ENCODE data around the gene EGFR.

The EGFR gene

DNA sequence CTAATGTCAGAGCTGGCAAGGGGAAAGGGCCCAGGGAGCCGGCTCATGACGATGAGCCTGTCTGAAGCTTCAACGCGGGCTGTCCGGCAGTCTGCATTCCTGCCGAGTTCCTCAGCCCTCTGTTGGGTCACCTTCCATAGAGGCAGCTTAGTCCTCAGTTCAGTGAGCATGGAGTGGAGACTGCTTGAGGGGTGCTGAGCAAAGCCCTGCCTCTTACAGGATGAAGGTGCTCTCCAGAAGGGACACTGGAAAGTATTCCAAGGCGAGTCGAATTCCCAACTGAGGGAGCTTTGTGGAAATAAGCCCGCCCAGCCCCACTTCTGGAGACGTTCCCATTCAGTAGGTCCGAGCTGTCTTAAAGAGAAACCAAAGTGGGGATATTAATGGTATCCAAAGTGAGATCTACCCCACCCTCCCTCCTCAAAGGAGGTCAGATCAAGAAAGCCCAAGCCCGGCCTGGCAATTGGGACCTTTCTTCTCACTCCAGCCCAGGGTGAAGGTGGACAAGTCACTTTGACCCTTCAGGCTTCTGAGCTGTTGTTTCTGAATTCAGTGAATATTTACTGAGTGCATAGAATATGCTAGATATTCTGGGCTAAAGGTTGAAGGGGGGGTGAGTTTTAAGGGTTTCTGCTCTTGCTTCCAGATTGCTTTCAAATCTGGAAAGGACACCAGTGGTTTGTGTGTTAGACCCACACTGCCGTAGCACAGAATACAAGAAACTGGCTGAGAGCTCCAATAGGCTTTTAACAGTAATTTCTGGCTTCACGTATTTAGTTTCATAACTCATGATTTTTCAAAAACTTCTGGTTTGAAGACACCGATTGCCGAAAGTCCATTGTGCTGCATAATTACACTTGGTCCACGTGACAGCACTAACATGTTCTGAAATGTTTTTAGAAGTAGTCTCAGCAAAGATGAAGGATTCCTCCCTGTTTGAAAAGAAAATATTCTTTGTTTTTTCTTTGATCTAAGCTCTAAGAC is 3.5 kb downstream of the EGFR start:
- TF ChIP-seq, protein P1, sequence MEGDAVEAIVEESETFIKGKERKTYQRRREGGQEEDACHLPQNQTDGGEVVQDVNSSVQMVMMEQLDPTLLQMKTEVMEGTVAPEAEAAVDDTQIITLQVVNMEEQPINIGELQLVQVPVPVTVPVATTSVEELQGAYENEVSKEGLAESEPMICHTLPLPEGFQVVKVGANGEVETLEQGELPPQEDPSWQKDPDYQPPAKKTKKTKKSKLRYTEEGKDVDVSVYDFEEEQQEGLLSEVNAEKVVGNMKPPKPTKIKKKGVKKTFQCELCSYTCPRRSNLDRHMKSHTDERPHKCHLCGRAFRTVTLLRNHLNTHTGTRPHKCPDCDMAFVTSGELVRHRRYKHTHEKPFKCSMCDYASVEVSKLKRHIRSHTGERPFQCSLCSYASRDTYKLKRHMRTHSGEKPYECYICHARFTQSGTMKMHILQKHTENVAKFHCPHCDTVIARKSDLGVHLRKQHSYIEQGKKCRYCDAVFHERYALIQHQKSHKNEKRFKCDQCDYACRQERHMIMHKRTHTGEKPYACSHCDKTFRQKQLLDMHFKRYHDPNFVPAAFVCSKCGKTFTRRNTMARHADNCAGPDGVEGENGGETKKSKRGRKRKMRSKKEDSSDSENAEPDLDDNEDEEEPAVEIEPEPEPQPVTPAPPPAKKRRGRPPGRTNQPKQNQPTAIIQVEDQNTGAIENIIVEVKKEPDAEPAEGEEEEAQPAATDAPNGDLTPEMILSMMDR (conservative IDR thresholded peaks at IDR 0.05): no peak
- TF ChIP-seq ZFX (IDR thresholded peaks at IDR 0.05): no peak
- peak overlapping the region; percentile 26 for H3K27ac ChIP-seq

DNA sequence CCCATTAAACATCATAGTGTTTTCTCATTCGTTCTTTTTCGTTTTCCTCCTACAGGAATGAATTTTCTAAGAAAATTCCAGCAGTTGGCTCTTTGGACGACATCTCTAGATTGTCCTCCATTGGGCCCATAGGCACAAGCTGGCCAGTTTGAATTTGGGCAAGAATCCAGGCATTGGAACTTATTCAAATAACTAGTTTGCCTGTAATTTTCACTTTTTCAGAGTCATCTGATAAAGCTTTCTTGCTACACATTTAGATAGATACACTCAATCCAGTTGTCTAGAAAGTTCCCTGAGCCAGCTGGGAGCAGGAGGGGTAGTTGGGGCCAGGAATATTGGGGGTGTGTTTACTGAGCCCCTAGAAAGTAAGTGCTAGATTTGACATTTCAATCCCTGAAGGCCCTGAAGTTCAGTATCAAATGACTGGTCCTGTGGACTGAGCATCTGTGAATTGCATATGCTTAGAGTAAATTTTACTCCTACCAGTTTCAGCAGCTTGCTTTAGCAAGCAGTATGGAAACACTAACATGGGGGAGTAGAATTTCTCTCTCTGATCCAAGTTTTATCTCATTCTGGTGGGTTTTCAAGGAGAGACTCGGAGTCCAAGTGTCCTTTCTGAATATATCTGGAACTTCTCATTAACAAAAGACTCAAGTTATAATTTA is 5.2 kb downstream of the EGFR start:
- no peak for TF ChIP-seq ZFX (IDR thresholded peaks at IDR 0.05)
- TF ChIP-seq, protein P1 (conservative IDR thresholded peaks at IDR 0.05): no peak
- no peak overlapping the region for H3K27ac ChIP-seq

DNA sequence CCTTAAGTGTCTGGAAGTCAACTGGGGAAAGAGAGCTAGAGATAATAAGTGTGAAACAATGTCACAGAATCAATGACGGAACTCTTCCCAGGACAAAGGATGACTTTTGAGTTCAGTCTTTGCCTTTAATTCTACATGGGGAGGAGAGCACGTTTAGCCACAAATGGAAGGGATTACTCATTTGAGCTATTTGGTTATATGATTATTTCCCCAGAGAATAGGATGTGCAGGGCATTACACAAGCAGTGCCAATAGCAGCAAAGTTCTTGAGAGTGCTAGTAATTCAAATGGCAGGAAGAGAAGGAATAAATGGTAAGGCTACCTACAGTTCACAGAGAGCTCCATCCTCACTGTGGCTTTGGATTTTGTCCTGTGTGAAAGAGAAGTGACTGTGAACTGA is 6.0 kb downstream of the EGFR start:
- H3K27ac ChIP-seq: no peak overlapping the region
- TF ChIP-seq, protein P1 (conservative IDR thresholded peaks at IDR 0.05): no peak
- TF ChIP-seq ZFX (IDR thresholded peaks at IDR 0.05): no peak

DNA sequence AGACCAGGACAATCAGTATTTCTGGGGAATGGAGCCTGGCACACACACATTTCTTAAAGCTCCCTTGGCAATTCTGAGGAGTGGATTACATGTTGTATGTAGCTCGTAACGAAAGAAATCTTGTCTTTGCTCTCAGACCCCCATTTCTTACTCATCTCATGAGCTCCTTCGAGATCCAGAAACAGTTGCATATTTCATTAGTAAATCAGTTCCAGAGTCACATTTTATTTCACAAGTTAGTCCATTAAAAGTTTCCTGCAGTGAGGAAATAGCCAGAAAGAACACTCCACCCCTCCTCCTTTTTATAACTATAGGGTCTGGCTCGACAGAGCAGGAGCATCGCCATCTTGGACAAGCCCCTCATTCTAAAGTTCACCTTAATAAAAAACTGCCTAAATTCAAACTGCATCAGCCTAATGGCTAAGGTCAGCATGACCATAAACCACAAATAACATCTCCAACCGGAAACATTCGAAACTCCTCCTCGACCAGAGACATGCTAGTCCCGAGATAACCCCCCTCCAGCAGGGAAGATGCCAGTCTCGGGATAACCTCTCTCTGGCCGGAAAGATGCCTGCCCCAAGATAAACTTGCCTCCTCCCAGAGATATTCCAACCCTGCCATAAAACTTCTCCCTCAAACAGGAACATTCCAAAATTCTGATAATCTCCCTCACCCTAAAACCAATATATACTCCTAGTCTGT is 7.4 kb downstream of the EGFR start:
- H3K27ac ChIP-seq: no peak overlapping the region
- no peak for TF ChIP-seq ZFX (IDR thresholded peaks at IDR 0.05)
- TF ChIP-seq, protein P1 (conservative IDR thresholded peaks at IDR 0.05): no peak

DNA sequence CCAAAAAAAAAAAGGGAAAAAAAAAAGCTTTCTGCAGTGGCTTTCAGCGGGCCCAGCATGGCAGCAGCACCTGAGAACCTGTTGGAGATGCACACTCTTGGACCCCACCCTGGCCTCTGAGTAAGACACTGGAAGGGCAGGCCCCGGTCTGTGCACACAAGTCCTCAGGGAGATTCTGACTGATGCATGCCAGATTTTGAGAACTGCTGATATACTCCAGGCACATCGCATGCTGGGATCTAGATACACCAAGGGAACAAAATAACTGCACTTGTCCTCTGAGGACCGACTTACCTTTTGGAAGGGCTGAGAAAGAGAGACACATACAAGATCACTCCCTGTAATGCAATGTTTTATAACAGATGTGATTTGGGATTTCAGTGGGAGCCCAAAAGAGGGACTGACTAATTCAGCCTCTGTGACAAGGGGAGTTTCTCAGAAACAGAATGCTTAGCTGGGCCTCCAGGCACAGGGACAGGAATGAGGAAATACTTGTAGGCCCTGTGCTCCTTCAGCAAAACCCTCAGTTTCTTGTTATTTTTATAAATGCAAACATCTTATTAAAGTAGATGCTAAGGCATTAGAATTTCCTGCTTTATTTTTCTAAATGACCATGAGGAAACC is 8.2 kb downstream of the EGFR start:
- no peak overlapping the region for H3K27ac ChIP-seq
- TF ChIP-seq, protein P1 (conservative IDR thresholded peaks at IDR 0.05): no peak
- TF ChIP-seq ZFX (IDR thresholded peaks at IDR 0.05): no peak

DNA sequence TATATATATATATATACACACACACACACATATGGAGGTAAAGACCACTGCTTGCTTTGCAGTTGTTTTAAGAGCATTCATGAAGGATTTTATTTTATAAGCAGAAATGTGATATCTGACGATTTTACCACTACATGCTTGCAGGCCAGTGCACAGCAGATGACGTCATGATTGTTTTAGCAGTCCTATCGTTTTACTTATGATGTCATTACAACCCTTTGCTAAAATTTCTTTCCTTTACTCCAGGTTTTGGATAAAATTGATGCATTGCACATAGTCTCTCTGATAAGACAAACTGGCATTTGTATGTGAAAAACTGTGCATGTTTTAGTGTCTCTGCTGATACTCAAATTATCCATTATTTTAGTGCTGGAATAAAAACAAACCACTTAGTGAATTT is 9.2 kb downstream of the EGFR start:
- no peak overlapping the region for H3K27ac ChIP-seq
- TF ChIP-seq, protein P1 (conservative IDR thresholded peaks at IDR 0.05): no peak
- TF ChIP-seq ZFX (IDR thresholded peaks at IDR 0.05): no peak

All from C4-2B (cell line).